NCI-H82 (cell line): ENCODE data around the gene LMNB1.

Experiments used
- DNase-seq: peaks from one replicate; lab custom pipeline; 2025; lab: John Stamatoyannopoulos, UW

The LMNB1 gene

GRCh38 chr5:126855266-126855665 is 78.3 kb downstream of the LMNB1 start:
- no peak for DNase-seq

GRCh38 chr5:126857472-126858410 is 80.8 kb downstream of the LMNB1 start:
- no peak for DNase-seq

GRCh38 chr5:126858441-126858840 is 81.5 kb downstream of the LMNB1 start:
- DNase-seq, result no peak

- no peak for DNase-seq
Measured at GRCh38 chr5:126863402-126863801, 86.5 kb downstream of the LMNB1 start.

- DNase-seq, result no peak
Measured at GRCh38 chr5:126864042-126864688, 87.2 kb downstream of the LMNB1 start.

GRCh38 chr5:126865299-126865698 is 88.4 kb downstream of the LMNB1 start:
- no peak for DNase-seq

GRCh38 chr5:126866851-126867636 is 90.1 kb downstream of the LMNB1 start:
- DNase-seq, result no peak

- DNase-seq, result no peak
Measured at GRCh38 chr5:126868338-126869004, 91.5 kb downstream of the LMNB1 start.

- no peak for DNase-seq
Measured at GRCh38 chr5:126869005-126869451, 92.1 kb downstream of the LMNB1 start.

GRCh38 chr5:126871441-126871840 is 94.5 kb downstream of the LMNB1 start:
- no peak for DNase-seq

GRCh38 chr5:126872561-126873354 is 95.8 kb downstream of the LMNB1 start:
- DNase-seq, result no peak

GRCh38 chr5:126875303-126875785 is 98.4 kb downstream of the LMNB1 start:
- no peak for DNase-seq

GRCh38 chr5:126877602-126878001 is 100.7 kb downstream of the LMNB1 start:
- no peak for DNase-seq

- no peak for DNase-seq
Measured at GRCh38 chr5:126878085-126878484, 101.1 kb downstream of the LMNB1 start.

- no peak for DNase-seq
Measured at GRCh38 chr5:126878634-126879033, 101.7 kb downstream of the LMNB1 start.

- DNase-seq, result no peak
Measured at GRCh38 chr5:126881821-126882600, 105.1 kb downstream of the LMNB1 start.

- peak; percentile 65 for DNase-seq
Measured at GRCh38 chr5:126883564-126884245, 106.8 kb downstream of the LMNB1 start.

- DNase-seq, result no peak
Measured at GRCh38 chr5:126884269-126884819, 107.4 kb downstream of the LMNB1 start.
